Glutamatergic neuron (in vitro differentiated cells): Measurements from ENCODE around the gene RBMS1. TPM values are rescaled to one million over a fixed set of nuclear protein-coding genes. Genes with fewer than 3 reads are reported as not detected.
A peak's percentile ranks its signal among the peaks of the same experiment; 100 is the strongest.

ENCODE experiments used
- DNase-seq: peaks from one replicate; pipeline ENCODE4 v3.0.0; 2022
- H3K27ac Mint-ChIP-seq: one replicate; pipeline ENCODE4 v1.8.0; 2020; ENCODE audit warnings: mild to moderate bottlenecking, mixed read lengths, inconsistent platforms; ENCODE audit not compliant: unreplicated experiment
- H3K27me3 Mint-ChIP-seq: one replicate; pipeline ENCODE4 v1.8.0; 2020; ENCODE audit warnings: mild to moderate bottlenecking, moderate library complexity, mixed read lengths, inconsistent platforms; ENCODE audit not compliant: unreplicated experiment
- H3K36me3 Mint-ChIP-seq: one replicate; pipeline ENCODE4 v1.8.0; 2020; ENCODE audit warnings: mild to moderate bottlenecking, mixed read lengths, inconsistent platforms; ENCODE audit not compliant: unreplicated experiment
- H3K4me1 Mint-ChIP-seq: one replicate; pipeline ENCODE4 v1.8.0; 2020; ENCODE audit warnings: mild to moderate bottlenecking, low read depth, mixed read lengths, inconsistent platforms; ENCODE audit not compliant: unreplicated experiment
- H3K4me3 Mint-ChIP-seq: one replicate; pipeline ENCODE4 v1.8.0; 2020; ENCODE audit warnings: mild to moderate bottlenecking, mixed read lengths, inconsistent platforms; ENCODE audit not compliant: unreplicated experiment
- H3K9me3 Mint-ChIP-seq: one replicate; pipeline ENCODE4 v1.8.0; 2020; ENCODE audit warnings: mild to moderate bottlenecking, moderate library complexity, mixed read lengths, inconsistent platforms; ENCODE audit not compliant: unreplicated experiment
- CTCF ChIP-seq: fragments of 200-600 bp; sonication (generic); IDR thresholded peaks from one replicate; pipeline ENCODE4 v1.5.0; 2021; ENCODE audit not compliant: partially characterized antibody, unreplicated experiment
- total RNA-seq: library from RNA; stranded (reverse); fragmentation: NEBNext Ultra II Directional; extraction: Animal tissue kit (Norgen Biotek cat#: 25700); gene quantifications from one replicate; pipeline ENCODE4 v1.2.1, GENCODE V29; 2021; ENCODE audit not compliant: unreplicated experiment

RBMS1 gene
- total RNA-seq, 1 donor from 2014 or later, result 142 TPM

- H3K36me3 Mint-ChIP-seq, result peaks cover 14% of the 10 kb centered on the region
Measured at GRCh38 chr2:160433466-160434140, 60.0 kb downstream of the RBMS1 start.

GRCh38 chr2:160432633-160433032 lies 61.0 kb downstream of the RBMS1 start:
- DNase-seq, result no peak

More at GRCh38 chr2:160433466-160434140, 60.0 kb downstream of the RBMS1 start:
- TF ChIP-seq CTCF, result no peak
- H3K27me3 Mint-ChIP-seq, result no peaks in the 10 kb centered on the region
- H3K4me1 Mint-ChIP-seq, result peaks cover 21% of the 10 kb centered on the region
- peaks cover 13% of the 10 kb centered on the region for H3K9me3 Mint-ChIP-seq
- DNase-seq, result no peak
- H3K27ac Mint-ChIP-seq, result no peak overlapping the region
- H3K4me3 Mint-ChIP-seq, result no peak overlapping the region

GRCh38 chr2:160431441-160431840 lies 62.2 kb downstream of the RBMS1 start:
- no peaks in the 10 kb centered on the region for H3K27me3 Mint-ChIP-seq
- H3K4me3 Mint-ChIP-seq, result no peak overlapping the region
- no peak overlapping the region for H3K27ac Mint-ChIP-seq
- no peak for DNase-seq
- H3K4me1 Mint-ChIP-seq, result peaks cover 9% of the 10 kb centered on the region
- no peak for TF ChIP-seq CTCF
- peaks cover 14% of the 10 kb centered on the region for H3K36me3 Mint-ChIP-seq
- peaks cover 4% of the 10 kb centered on the region for H3K9me3 Mint-ChIP-seq

More at GRCh38 chr2:160432633-160433032, 61.0 kb downstream of the RBMS1 start:
- no peak overlapping the region for H3K4me3 Mint-ChIP-seq
- TF ChIP-seq CTCF, result no peak
- no peaks in the 10 kb centered on the region for H3K27me3 Mint-ChIP-seq
- peaks cover 7% of the 10 kb centered on the region for H3K9me3 Mint-ChIP-seq
- peaks cover 14% of the 10 kb centered on the region for H3K36me3 Mint-ChIP-seq
- H3K4me1 Mint-ChIP-seq, result peaks cover 15% of the 10 kb centered on the region
- no peak overlapping the region for H3K27ac Mint-ChIP-seq

GRCh38 chr2:160430001-160430344 lies 63.6 kb downstream of the RBMS1 start:
- Mint-ChIP-seq H3K9me3 (peaks cover 4% of the 10 kb centered on the region), H3K4me1 (peaks cover 14% of the 10 kb centered on the region), H3K36me3 (peaks cover 14% of the 10 kb centered on the region), H3K4me3 (no peak overlapping the region), H3K27me3 (peaks cover 2% of the 10 kb centered on the region), H3K27ac (peak overlapping the region; percentile 52)
- DNase-seq, result no peak
- TF ChIP-seq CTCF, result no peak

- TF ChIP-seq CTCF, result peak; percentile 83
- no peak for DNase-seq
- Mint-ChIP-seq H3K9me3 (peaks cover 4% of the 10 kb centered on the region), H3K4me1 (peaks cover 14% of the 10 kb centered on the region), H3K36me3 (peaks cover 14% of the 10 kb centered on the region), H3K27me3 (peaks cover 2% of the 10 kb centered on the region), H3K27ac (peak overlapping the region; percentile 52), H3K4me3 (no peak overlapping the region)
Measured at GRCh38 chr2:160429248-160430000, 64.2 kb downstream of the RBMS1 start.
